OCI-LY1 (cell line): ENCODE data around the gene ZDHHC14.

Experiments used
- H2AFZ ChIP-seq: fragments of 200-600 bp; sonication (generic), shearing (Covaris generic); 2 replicates; pipeline ENCODE4 v1.6.0; 2014; ENCODE audit warnings: antibody characterized with exemption, mild to moderate bottlenecking, low read length
- H3F3A ChIP-seq: fragments of 200-600 bp; sonication (generic), shearing (Covaris generic); 2 replicates; pipeline ENCODE4 v1.6.0; 2014; ENCODE audit warnings: mild to moderate bottlenecking, antibody characterized with exemption, low read length, moderate library complexity; ENCODE audit not compliant: insufficient read depth
- H3K27ac ChIP-seq: fragments of 200-600 bp; sonication (generic); 2 replicates; pipeline ENCODE4 v1.5.1; 2014; ENCODE audit warnings: low read length, mixed run types, mild to moderate bottlenecking, low read depth; ENCODE audit not compliant: poor library complexity, severe bottlenecking
- H3K27me3 ChIP-seq: fragments of 200-600 bp; sonication (generic); 2 replicates; pipeline ENCODE4 v1.6.0; 2014; ENCODE audit warnings: antibody characterized with exemption, mild to moderate bottlenecking, low read length, moderate library complexity; ENCODE audit not compliant: insufficient read depth
- H3K36me3 ChIP-seq: fragments of 200-600 bp; sonication (generic); 2 replicates; pipeline ENCODE4 v1.6.1; 2014; ENCODE audit warnings: mild to moderate bottlenecking, antibody characterized with exemption, low read length, moderate library complexity, mixed read lengths; ENCODE audit not compliant: insufficient read depth
- H3K4me1 ChIP-seq: fragments of 200-600 bp; sonication (generic); 2 replicates; pipeline ENCODE4 v1.5.1; 2014; ENCODE audit warnings: mild to moderate bottlenecking, low read length, moderate library complexity; ENCODE audit not compliant: insufficient read depth, severe bottlenecking
- H3K4me2 ChIP-seq: fragments of 200-600 bp; sonication (generic), shearing (Covaris generic); 2 replicates; pipeline ENCODE4 v1.6.1; 2014; ENCODE audit warnings: low read length
- H3K4me3 ChIP-seq: fragments of 200-600 bp; sonication (generic); 2 replicates; pipeline ENCODE4 v1.5.1; 2014; ENCODE audit warnings: low read length, low read depth, mild to moderate bottlenecking, mixed read lengths; ENCODE audit not compliant: poor library complexity, severe bottlenecking
- H3K79me2 ChIP-seq: fragments of 200-600 bp; shearing (Covaris generic); 2 replicates; pipeline ENCODE4 v1.6.1; 2016; ENCODE audit warnings: mixed run types, low read length, mixed read lengths; ENCODE audit not compliant: insufficient read depth
- H3K9ac ChIP-seq: fragments of 200-600 bp; sonication (generic), shearing (Covaris generic); 2 replicates; pipeline ENCODE4 v1.6.1; 2014; ENCODE audit warnings: mild to moderate bottlenecking, low read length, mixed read lengths
- H3K9me2 ChIP-seq: fragments of 200-600 bp; sonication (generic), shearing (Covaris generic); 2 replicates; pipeline ENCODE4 v1.6.1; 2014; ENCODE audit warnings: low read depth, mild to moderate bottlenecking, low read length, mixed read lengths
- H3K9me3 ChIP-seq: fragments of 200-600 bp; shearing (Covaris generic); 2 replicates; pipeline ENCODE4 v1.6.1; 2014; ENCODE audit warnings: low read length, mixed read lengths
- H4K20me1 ChIP-seq: fragments of 200-600 bp; sonication (generic), shearing (Covaris generic); 2 replicates; pipeline ENCODE4 v1.6.0; 2016; ENCODE audit warnings: mild to moderate bottlenecking, low read length; ENCODE audit not compliant: insufficient read depth
- EZH2 ChIP-seq: fragments of 200-600 bp; sonication (generic), shearing (Covaris generic); IDR thresholded peaks from 2 replicates; pipeline ENCODE4 v1.8.0; 2017; ENCODE audit warnings: borderline replicate concordance, mixed run types, mild to moderate bottlenecking, antibody characterized with exemption, low read length, moderate library complexity, mixed read lengths
- TF ChIP-seq, protein P1 (sequence below): fragments of 200-600 bp; sonication (generic), shearing (Covaris generic); IDR thresholded peaks from 2 replicates; pipeline ENCODE4 v1.5.1; 2017; ENCODE audit warnings: mild to moderate bottlenecking, antibody characterized with exemption, low read length, moderate library complexity, mixed read lengths

The ZDHHC14 gene

DNA sequence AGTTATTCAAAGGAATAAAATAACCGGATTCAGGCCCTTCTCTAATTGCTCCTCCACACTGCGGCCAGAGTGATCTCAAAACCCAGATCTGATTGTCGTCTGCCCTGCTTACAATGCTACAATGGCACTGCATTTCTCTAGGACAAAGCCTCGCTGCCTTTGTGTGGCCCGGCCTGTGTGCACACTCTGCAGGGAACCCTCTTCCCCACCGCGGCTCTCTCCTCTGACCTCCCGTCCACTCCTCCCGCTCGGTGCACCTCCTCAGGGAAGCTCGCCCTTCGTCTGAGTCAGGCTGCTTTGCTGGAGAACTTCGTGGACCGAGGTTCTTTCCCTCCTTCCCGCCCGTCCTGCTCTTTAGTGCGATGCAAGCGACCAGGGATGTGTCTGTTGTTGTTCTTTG is 340.4 kb downstream of the ZDHHC14 start:
- no peaks in the 10 kb centered on the region for H4K20me1 ChIP-seq
- H3K27me3 ChIP-seq, result peaks cover 6% of the 10 kb centered on the region; the same call in 1 of the 2 replicates
- no peaks in the 10 kb centered on the region for H3K9me2 ChIP-seq
- no peak overlapping the region for H3K4me2 ChIP-seq
- no peak overlapping the region for H3K27ac ChIP-seq
- no peak overlapping the region for H3K4me3 ChIP-seq
- H3K9ac ChIP-seq, result no peak overlapping the region
- TF ChIP-seq, protein P1, sequence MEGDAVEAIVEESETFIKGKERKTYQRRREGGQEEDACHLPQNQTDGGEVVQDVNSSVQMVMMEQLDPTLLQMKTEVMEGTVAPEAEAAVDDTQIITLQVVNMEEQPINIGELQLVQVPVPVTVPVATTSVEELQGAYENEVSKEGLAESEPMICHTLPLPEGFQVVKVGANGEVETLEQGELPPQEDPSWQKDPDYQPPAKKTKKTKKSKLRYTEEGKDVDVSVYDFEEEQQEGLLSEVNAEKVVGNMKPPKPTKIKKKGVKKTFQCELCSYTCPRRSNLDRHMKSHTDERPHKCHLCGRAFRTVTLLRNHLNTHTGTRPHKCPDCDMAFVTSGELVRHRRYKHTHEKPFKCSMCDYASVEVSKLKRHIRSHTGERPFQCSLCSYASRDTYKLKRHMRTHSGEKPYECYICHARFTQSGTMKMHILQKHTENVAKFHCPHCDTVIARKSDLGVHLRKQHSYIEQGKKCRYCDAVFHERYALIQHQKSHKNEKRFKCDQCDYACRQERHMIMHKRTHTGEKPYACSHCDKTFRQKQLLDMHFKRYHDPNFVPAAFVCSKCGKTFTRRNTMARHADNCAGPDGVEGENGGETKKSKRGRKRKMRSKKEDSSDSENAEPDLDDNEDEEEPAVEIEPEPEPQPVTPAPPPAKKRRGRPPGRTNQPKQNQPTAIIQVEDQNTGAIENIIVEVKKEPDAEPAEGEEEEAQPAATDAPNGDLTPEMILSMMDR, result no peak
- TF ChIP-seq EZH2, result no peak
- H3F3A ChIP-seq, result no peaks in the 10 kb centered on the region
- no peaks in the 10 kb centered on the region for H3K79me2 ChIP-seq
- H2AFZ ChIP-seq, result no peak overlapping the region
- no peaks in the 10 kb centered on the region for H3K9me3 ChIP-seq
- H3K36me3 ChIP-seq, result no peaks in the 10 kb centered on the region
- no peaks in the 10 kb centered on the region for H3K4me1 ChIP-seq

DNA sequence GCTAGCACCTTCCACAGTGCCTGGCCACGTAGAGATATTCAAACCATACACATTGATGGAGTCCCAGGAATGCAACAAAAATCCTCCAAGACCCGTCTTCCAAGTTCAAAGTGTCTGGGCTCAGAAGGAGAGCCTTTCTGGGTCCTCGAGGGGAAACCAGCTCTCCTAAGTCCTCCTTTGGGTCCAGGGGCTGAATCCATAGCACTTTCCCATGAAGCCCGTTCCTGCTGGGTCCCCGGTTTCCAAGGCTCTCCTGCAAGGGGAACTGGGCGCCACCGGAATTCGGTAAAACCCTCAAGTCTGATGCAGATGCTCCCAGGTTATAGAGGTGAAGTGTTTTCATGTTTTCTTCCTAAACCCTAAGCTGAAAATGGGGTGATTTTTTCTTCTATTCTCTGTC is 340.8 kb downstream of the ZDHHC14 start:
- Histone ChIP-seq H3K79me2 (no peaks in the 10 kb centered on the region), H3K9ac (no peak overlapping the region), H3K4me3 (no peak overlapping the region), H3F3A (no peaks in the 10 kb centered on the region), H3K4me1 (no peaks in the 10 kb centered on the region), H3K36me3 (no peaks in the 10 kb centered on the region), H3K4me2 (no peak overlapping the region), H3K9me2 (no peaks in the 10 kb centered on the region), H3K27me3 (peaks cover 6% of the 10 kb centered on the region; the same call in 1 of the 2 replicates), H3K9me3 (no peaks in the 10 kb centered on the region), H4K20me1 (no peaks in the 10 kb centered on the region), H3K27ac (no peak overlapping the region), H2AFZ (no peak overlapping the region)
- no peak for TF ChIP-seq EZH2
- TF ChIP-seq, protein P1, result no peak

DNA sequence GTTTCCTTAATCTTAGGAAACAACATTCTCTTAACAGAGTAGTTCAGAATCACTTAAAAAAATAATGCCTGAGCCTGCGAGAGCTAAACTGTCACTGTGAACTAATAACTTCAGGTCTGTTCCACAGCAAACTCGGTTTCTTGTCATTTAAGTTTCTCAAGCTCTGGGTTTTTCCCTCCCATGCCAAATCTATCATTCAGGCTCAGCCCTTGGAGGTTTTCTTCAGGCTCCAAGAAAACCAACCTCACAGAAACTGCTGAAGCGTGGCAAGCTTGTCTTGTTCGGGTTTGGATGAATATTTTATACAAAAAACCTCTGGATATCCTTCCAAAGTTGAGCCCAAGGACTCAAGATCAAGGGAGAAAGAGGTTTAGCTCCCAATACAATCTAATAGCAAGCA is 342.4 kb downstream of the ZDHHC14 start:
- Histone ChIP-seq H3K79me2 (no peaks in the 10 kb centered on the region), H3K36me3 (no peaks in the 10 kb centered on the region), H2AFZ (no peak overlapping the region), H3K9me2 (no peaks in the 10 kb centered on the region), H3K4me1 (no peaks in the 10 kb centered on the region), H3K27me3 (peaks cover 6% of the 10 kb centered on the region; the same call in 1 of the 2 replicates), H3K9me3 (no peaks in the 10 kb centered on the region), H3F3A (no peaks in the 10 kb centered on the region), H4K20me1 (no peaks in the 10 kb centered on the region), H3K9ac (no peak overlapping the region), H3K4me3 (no peak overlapping the region), H3K4me2 (no peak overlapping the region), H3K27ac (no peak overlapping the region)
- no peak for TF ChIP-seq EZH2
- TF ChIP-seq, protein P1, result no peak
